Stimulated activated CD4-positive, alpha-beta T cell treated with anti-CD3 and anti-CD28 coated beads, Interleukin-15, amount 100 ng/mL, for 24 hours (primary cell): ENCODE results near the gene TRIM45.
"Not testable (repeated sequence)": the region's sequence is repeated elsewhere in the genome, so short reads cannot be mapped to it uniquely, and the experiment has no call there.

ENCODE experiments used
- DNase-seq: peaks from one replicate; pipeline ENCODE4 v3.0.0-alpha.2; 2020

TRIM45 gene

GRCh38 chr1:117130526-117130925 is 9.0 kb upstream of the TRIM45 start:
- DNase-seq: no peak

- DNase-seq: no peak
Measured at GRCh38 chr1:117128323-117129079, 7.0 kb upstream of the TRIM45 start.

GRCh38 chr1:117127795-117128194 is 6.2 kb upstream of the TRIM45 start:
- no peak for DNase-seq

- no peak for DNase-seq
Measured at GRCh38 chr1:117124661-117125060, 3.1 kb upstream of the TRIM45 start.

- no peak for DNase-seq
Measured at GRCh38 chr1:117123274-117123673, 1.7 kb upstream of the TRIM45 start.

- no peak for DNase-seq
Measured at GRCh38 chr1:117122330-117123025, 929 bp upstream of the TRIM45 start.

GRCh38 chr1:117120774-117121588 is 568 bp downstream of the TRIM45 start:
- DNase-seq: no peak

GRCh38 chr1:117119144-117119543 is 2.4 kb downstream of the TRIM45 start:
- DNase-seq: not testable (repeated sequence)

GRCh38 chr1:117118137-117118536 is 3.4 kb downstream of the TRIM45 start:
- no peak for DNase-seq

GRCh38 chr1:117117697-117118096 is 3.9 kb downstream of the TRIM45 start:
- DNase-seq: no peak

- DNase-seq: no peak
Measured at GRCh38 chr1:117116784-117117130, 4.8 kb downstream of the TRIM45 start.

GRCh38 chr1:117116090-117116783 is 5.3 kb downstream of the TRIM45 start:
- DNase-seq: no peak

GRCh38 chr1:117114877-117115276 is 6.7 kb downstream of the TRIM45 start:
- no peak for DNase-seq

- DNase-seq: no peak
Measured at GRCh38 chr1:117113199-117113598, 8.3 kb downstream of the TRIM45 start.

GRCh38 chr1:117112047-117112717 is 9.4 kb downstream of the TRIM45 start:
- no peak for DNase-seq

- DNase-seq: no peak
Measured at GRCh38 chr1:117110774-117111173, 10.8 kb downstream of the TRIM45 start.

GRCh38 chr1:117107364-117107763 is 14.2 kb downstream of the TRIM45 start:
- no peak for DNase-seq

- peak; percentile 14 for DNase-seq
Measured at GRCh38 chr1:117106478-117106877, 15.1 kb downstream of the TRIM45 start.

- DNase-seq: no peak
Measured at GRCh38 chr1:117105722-117106121, 15.8 kb downstream of the TRIM45 start.

- no peak for DNase-seq
Measured at GRCh38 chr1:117104986-117105385, 16.6 kb downstream of the TRIM45 start.

GRCh38 chr1:117101858-117102257 is 19.7 kb downstream of the TRIM45 start:
- not testable (repeated sequence) for DNase-seq

GRCh38 chr1:117101334-117101733 is 20.2 kb downstream of the TRIM45 start:
- no peak for DNase-seq
